HepG2 (cell line): ENCODE measurements around the gene VAV2. TPM values are rescaled to one million over a fixed set of nuclear protein-coding genes. Genes with fewer than 3 reads are reported as not detected.

ENCODE experiments used
- ATF7 ChIP-seq, 2 experiments: fragments of 450-650 bp in 1 of 2; sonication (generic) in 1 of 2; formaldehyde crosslinking in 1 of 2; IDR thresholded peaks; 2 replicates each; pipeline versions ENCODE4 v1.4.0 to v1.6.1; 2016 to 2020; ENCODE audit warnings: antibody characterized with exemption in 1 of 2, mild to moderate bottlenecking in 1 of 2, missing genetic modification reagents in 1 of 2
- ATRX ChIP-seq: sonication (generic); formaldehyde crosslinking; IDR thresholded peaks from 2 replicates; pipeline ENCODE4 v1.4.0; 2020; ENCODE audit warnings: missing genetic modification reagents, borderline replicate concordance
- BCL3 ChIP-seq: sonication (generic); formaldehyde crosslinking; IDR thresholded peaks from 2 replicates; pipeline ENCODE4 v1.5.1; 2020; ENCODE audit warnings: mild to moderate bottlenecking, missing genetic modification reagents, moderate library complexity
- BORCS8-MEF2B ChIP-seq: sonication (generic); formaldehyde crosslinking; IDR thresholded peaks from 2 replicates; pipeline ENCODE4 v1.8.0; 2022; ENCODE audit warnings: mild to moderate bottlenecking, missing genetic modification reagents
- CEBPB ChIP-seq: IDR thresholded peaks from 2 replicates; pipeline ENCODE4 v1.6.1; 2011; ENCODE audit warnings: low read depth, low read length, improper control_type of control experiment, borderline replicate concordance
- DNMT3B ChIP-seq: conservative IDR thresholded peaks from 2 replicates; pipeline ENCODE4 v1.6.1; 2016; ENCODE audit warnings: missing biosample characterization, control low read depth
- ELF3 ChIP-seq: IDR thresholded peaks from 2 replicates; pipeline ENCODE4 v1.6.1; 2016; ENCODE audit warnings: missing genetic modification reagents, missing compliant biosample characterization
- ELF4 ChIP-seq: sonication (generic); formaldehyde crosslinking; IDR thresholded peaks from 2 replicates; pipeline ENCODE4 v1.5.0; 2020; ENCODE audit warnings: missing genetic modification reagents, mild to moderate bottlenecking, moderate library complexity, borderline replicate concordance
- GTF2F1 ChIP-seq: fragments of 150-350 bp; IDR thresholded peaks from 2 replicates; pipeline ENCODE4 v1.6.1; 2014; ENCODE audit warnings: low read length
- JUND ChIP-seq: sonication (generic); formaldehyde crosslinking; IDR thresholded peaks from 2 replicates; pipeline ENCODE4 v1.8.0; 2022; ENCODE audit warnings: mild to moderate bottlenecking, missing genetic modification reagents
- KLF15 ChIP-seq: sonication (generic); formaldehyde crosslinking; IDR thresholded peaks from 2 replicates; pipeline ENCODE4 v1.8.1; 2023; ENCODE audit warnings: borderline replicate concordance, mild to moderate bottlenecking, inconsistent platforms, missing genetic modification reagents, mixed read lengths
- MAFK ChIP-seq, 2 experiments: IDR thresholded peaks in 1 of 2; conservative IDR thresholded peaks in 1 of 2; 2 replicates each; pipeline ENCODE4 v1.6.1; 2011; ENCODE audit warnings: improper control_type of control experiment in 2 of 2, low read length in 2 of 2
- NR2F6 ChIP-seq, 2 experiments: IDR thresholded peaks; 2 replicates each; pipeline ENCODE4 v1.6.1; 2016; ENCODE audit warnings: antibody characterized with exemption in 1 of 2, mild to moderate bottlenecking in 1 of 2
- POLR2AphosphoS5 ChIP-seq: IDR thresholded peaks from 2 replicates; pipeline ENCODE4 v1.6.1; 2012; ENCODE audit warnings: low read depth, low read length
- RBAK ChIP-seq: sonication (generic); formaldehyde crosslinking; IDR thresholded peaks from 2 replicates; pipeline ENCODE4 v1.5.1; 2020; ENCODE audit warnings: mild to moderate bottlenecking, missing genetic modification reagents
- SMYD3 ChIP-seq: sonication (generic); formaldehyde crosslinking; IDR thresholded peaks from 2 replicates; pipeline ENCODE4 v1.8.1; 2023; ENCODE audit warnings: mild to moderate bottlenecking, missing genetic modification reagents
- SSRP1 ChIP-seq: IDR thresholded peaks from 2 replicates; pipeline ENCODE4 v1.6.1; 2016; ENCODE audit warnings: control low read depth
- STAT5B ChIP-seq: sonication (generic); formaldehyde crosslinking; IDR thresholded peaks from 2 replicates; pipeline ENCODE4 v1.4.0; 2020; ENCODE audit warnings: missing genetic modification reagents
- TARDBP ChIP-seq: sonication (generic); formaldehyde crosslinking; IDR thresholded peaks from 2 replicates; pipeline ENCODE4 v1.8.0; 2022; ENCODE audit warnings: mild to moderate bottlenecking, missing genetic modification reagents
- ZBTB42 ChIP-seq: sonication (generic); formaldehyde crosslinking; IDR thresholded peaks from 2 replicates; pipeline ENCODE4 v1.5.0; 2020; ENCODE audit warnings: mild to moderate bottlenecking, missing genetic modification reagents
- ZNF138 ChIP-seq: sonication (generic); formaldehyde crosslinking; IDR thresholded peaks from 2 replicates; pipeline ENCODE4 v1.5.0; 2020; ENCODE audit warnings: mild to moderate bottlenecking, low read depth, missing genetic modification reagents
- polyA plus RNA-seq, 8 experiments: library from polyadenylated mRNA; depleted of rRNA in 3 of 8; stranded (reverse) in 7 of 8; unstranded in 1 of 8; fragments of >200 nt; fragmentation: Illumina TruSeq in 4 of 8; extraction: Trizol in 4 of 8; gene quantifications; 2 replicates each; pipeline versions ENCODE4 v1.2.1 to v1.2.3, GENCODE V29; 2011 to 2016; ENCODE audit warnings: low read depth in 4 of 8, missing spikeins in 1 of 8, mixed read lengths in 1 of 8; ENCODE audit not compliant: insufficient read depth in 1 of 8
- total RNA-seq, 5 experiments: library from RNA; depleted of rRNA; stranded (reverse); fragments of >200 nt; fragmentation: Illumina TruSeq; extraction: Trizol; gene quantifications; 2 replicates each; pipeline ENCODE4 v1.2.3, GENCODE V29; 2016; ENCODE audit warnings: low read depth in 1 of 5
- TF ChIP-seq, protein P1 (sequence below), 2 experiments: sonication (generic) in 1 of 2; formaldehyde crosslinking in 1 of 2; IDR thresholded peaks; 2 replicates each; pipeline versions ENCODE4 v1.6.1 to v1.9.0; 2014 to 2022; ENCODE audit warnings: antibody characterized with exemption in 1 of 2, borderline replicate concordance in 1 of 2, inconsistent platforms in 1 of 2, low read depth in 1 of 2, missing genetic modification reagents in 1 of 2

VAV2 gene
- total and polyA plus RNA-seq, 2 of the 13 experiments (the other 11 are each of a cell fraction or from before 2014, with no cell fraction given) = 22.5 to 22.9 TPM

GRCh38 chr9:133914442-133915342 lies 77.4 kb downstream of the VAV2 start (continued):
- TF ChIP-seq DNMT3B (CRISPR knock-in tag) (no peak), RBAK (CRISPR knock-in tag) (no peak), ZNF138 (no peak), TARDBP (CRISPR knock-in tag) (peak; percentile 65), ELF4 (CRISPR knock-in tag) (no peak), BORCS8-MEF2B (CRISPR knock-in tag) (no peak), SMYD3 (no peak), ATF7 (IDR thresholded peaks at IDR 0.05) (no peak), ATF7 (CRISPR knock-in tag; IDR thresholded peaks at IDR 0.05) (no peak), GTF2F1 (no peak), STAT5B (CRISPR knock-in tag) (no peak), JUND (no peak), ELF3 (CRISPR knock-in tag) (0 out of 2 replicates have a peak, but pooled peaks have one; percentile 40), KLF15 (CRISPR knock-in tag) (no peak), MAFK (conservative IDR thresholded peaks at IDR 0.05 in 1 of 2, IDR thresholded peaks at IDR 0.05 in 1 of 2; ENCODE audit: low read length in 2 of 2) (no peak), ZBTB42 (CRISPR knock-in tag) (no peak), POLR2AphosphoS5 (peak; percentile 50), NR2F6 (IDR thresholded peaks at IDR 0.05) (no peak; the same call in 1 of the 2 replicates), NR2F6 (CRISPR knock-in tag; IDR thresholded peaks at IDR 0.05) (peak; percentile 63; the same call in 1 of the 2 replicates), CEBPB (no peak), ATRX (CRISPR knock-in tag) (no peak), SSRP1 (CRISPR knock-in tag) (no peak), BCL3 (CRISPR knock-in tag) (no peak)
- TF ChIP-seq, protein P1, sequence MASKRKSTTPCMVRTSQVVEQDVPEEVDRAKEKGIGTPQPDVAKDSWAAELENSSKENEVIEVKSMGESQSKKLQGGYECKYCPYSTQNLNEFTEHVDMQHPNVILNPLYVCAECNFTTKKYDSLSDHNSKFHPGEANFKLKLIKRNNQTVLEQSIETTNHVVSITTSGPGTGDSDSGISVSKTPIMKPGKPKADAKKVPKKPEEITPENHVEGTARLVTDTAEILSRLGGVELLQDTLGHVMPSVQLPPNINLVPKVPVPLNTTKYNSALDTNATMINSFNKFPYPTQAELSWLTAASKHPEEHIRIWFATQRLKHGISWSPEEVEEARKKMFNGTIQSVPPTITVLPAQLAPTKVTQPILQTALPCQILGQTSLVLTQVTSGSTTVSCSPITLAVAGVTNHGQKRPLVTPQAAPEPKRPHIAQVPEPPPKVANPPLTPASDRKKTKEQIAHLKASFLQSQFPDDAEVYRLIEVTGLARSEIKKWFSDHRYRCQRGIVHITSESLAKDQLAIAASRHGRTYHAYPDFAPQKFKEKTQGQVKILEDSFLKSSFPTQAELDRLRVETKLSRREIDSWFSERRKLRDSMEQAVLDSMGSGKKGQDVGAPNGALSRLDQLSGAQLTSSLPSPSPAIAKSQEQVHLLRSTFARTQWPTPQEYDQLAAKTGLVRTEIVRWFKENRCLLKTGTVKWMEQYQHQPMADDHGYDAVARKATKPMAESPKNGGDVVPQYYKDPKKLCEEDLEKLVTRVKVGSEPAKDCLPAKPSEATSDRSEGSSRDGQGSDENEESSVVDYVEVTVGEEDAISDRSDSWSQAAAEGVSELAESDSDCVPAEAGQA (IDR thresholded peaks at IDR 0.05; ENCODE audit: low read depth) = no peak
- TF ChIP-seq, protein P1 (CRISPR knock-in tag; IDR thresholded peaks at IDR 0.05; ENCODE audit: borderline replicate concordance) = no peak
